Measurements from ENCODE around the gene IFNLR1.

IFNLR1 gene

DNA sequence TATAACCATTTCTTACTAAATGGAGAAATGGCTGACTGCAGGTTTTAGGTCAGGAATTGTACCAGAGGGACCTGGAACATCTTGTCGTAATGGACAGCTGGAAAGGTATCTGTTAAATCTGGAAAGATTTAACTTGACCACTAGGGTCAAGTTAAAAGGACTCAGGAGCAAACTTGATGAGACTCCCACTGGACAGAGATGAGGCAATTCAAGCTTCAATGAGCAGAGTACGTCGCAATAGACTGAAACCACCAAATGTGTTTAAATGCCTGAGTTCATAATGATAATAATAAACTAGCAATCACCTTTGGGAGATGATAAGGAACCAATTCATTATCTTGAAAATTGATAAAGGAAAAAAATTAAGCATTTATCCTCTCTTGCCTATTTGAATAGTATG is 8.7 kb downstream of the IFNLR1 start:
- no peak for DNase-seq

DNA sequence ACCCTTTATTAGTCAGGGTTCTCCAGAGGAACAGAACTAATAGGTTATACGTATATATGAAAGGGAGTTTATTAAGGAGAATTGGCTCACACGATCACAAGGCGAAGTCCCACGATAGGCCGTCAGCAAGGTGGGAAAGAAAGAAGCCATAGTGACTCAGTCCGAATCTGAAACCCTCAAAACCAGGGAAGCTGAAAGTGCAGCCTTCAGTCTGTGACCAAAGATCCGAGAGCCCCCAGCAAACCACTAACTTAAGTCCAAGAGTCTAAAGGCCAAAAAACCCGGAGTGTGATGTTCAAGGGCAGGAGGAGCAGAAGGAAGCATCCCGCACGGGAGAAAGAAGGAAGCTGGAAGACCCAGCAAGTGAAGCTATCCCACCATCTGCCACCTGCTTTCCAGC is 9.9 kb downstream of the IFNLR1 start:
- DNase-seq = no peak

DNA sequence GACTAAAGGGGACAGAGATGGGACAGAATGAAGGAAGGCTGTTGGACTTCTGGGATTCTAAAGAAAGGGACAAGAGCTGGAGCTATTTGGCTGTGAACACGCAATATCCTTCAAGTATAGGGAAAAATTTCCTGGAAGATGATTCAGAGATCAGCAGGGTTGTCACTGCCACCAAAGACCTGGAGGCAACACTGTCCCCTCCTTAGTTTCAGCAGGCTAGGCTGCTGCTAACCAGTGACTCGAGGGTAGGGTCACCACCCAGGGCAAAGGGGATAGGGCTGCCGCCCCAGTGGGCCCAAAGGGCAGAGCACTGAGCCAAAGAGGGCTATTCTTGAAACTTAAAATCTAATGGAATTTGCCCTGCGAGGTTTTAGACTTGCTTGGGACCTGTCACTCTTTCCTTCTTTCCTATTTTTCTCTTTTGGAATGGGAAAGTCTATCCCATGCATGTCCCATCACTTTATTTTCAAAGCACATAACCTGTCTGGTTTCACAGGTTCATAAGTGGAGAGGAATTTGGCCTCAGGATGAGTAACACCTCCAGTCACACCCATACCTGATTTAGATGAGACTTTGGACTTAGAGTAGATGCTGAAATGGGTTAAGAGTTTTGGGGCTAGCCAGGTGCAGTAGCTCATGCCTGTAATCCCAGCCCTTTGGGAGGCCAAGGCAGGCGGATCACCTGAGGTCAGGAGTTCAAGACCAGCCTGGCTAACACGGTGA is 11.9 kb downstream of the IFNLR1 start:
- DNase-seq = no peak

DNA sequence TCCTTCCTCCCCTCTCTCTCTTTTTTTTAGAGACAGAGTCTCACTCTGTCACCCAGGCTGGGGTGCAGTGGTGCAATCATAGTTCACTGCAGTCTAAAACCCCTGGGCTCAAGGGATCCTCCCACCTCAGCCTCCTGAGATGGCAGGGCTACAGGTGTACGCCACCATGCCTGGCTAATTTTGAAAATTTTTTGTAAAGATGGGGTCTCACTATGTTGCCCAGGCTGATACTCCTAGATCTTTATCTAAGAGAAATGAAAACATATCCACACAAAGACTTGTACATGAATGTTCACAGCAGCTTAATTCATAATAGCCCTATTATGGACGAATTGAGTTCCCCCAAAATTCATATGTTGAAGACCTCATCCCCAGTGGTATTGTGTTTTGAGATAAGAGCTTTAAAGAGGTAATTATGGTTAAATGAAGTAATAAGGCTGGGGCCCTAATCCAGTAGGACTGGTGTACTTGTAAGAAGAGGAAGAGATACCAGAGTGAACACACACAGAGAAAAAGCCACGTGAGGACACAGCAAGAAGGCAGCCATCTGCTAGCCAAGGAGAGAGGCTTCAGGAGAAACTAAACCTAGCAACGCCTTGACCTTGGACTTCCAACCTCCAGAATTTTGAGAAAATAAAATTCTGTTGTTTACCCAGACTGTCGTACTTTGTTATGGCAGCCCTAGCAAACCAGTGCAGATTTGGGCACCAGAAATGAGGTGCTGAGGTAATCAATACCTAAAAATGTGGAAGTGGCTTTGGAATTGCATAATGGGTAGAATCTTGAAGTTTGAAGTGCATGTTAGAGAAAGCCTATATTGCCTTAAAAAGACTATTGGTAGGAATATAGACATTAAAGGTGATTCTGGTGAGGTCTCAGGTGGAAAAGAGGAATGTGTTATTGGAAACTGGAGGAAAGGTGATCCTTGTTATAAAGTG is 13.2 kb downstream of the IFNLR1 start:
- DNase-seq = no peak

DNA sequence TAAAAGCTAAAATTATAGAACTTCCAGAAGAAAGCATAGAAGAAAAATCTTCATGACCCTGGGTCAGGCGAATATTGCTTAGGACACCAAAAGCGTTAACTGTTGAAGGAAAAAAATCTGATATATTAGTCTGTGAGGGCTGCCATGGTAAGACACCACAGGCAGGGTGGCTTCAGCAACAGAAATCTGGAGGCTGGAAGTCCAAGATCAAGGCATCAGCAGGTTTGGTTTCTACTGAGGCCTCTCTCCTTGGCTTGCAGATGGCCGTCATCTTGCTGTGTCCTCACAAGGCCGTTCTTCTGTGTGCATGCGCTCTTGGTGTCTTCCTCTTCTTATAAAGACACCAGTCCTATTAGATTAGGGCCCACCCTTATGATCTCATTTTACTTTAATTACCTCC is 14.5 kb downstream of the IFNLR1 start:
- DNase-seq = no peak

DNA sequence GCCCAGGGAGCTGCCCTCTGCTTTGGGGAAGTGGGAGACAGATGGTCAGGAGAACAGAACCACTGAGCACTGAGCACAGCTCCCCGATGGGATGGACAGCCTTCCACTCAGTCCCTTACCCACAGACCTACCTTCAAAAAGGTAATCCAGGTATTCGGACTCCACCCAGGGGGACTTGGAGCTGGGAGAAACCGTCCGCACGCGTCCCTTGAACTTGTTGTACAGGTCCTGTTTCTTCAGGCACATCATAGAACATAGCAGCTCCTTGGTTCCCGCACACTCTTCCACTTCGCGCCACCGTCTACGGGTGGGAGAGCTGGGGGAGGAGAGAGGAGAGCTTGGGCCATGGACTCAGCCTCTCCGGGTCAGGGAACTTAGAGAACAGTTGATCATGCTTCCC is 17.8 kb downstream of the IFNLR1 start:
- no peak for DNase-seq

DNA sequence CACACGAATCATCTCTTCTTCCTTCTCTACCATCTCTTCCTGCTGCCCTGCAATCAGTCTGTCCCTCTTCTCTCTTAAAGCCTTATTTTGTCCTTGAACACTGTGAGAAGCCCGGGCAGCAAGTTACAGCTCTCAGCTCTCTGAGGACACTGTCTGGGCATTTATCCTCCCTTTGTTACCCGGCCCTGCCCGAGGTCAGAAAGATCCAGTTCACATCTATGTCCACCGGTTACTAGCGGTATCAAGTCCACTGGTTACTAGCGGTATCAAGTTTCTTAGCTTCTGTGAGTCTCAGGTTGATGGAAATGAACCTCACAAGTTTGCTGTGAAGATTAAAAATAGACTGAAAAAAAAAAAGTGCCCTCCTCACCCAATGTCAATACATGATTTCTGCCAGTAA is 18.8 kb downstream of the IFNLR1 start:
- DNase-seq = no peak

DNA sequence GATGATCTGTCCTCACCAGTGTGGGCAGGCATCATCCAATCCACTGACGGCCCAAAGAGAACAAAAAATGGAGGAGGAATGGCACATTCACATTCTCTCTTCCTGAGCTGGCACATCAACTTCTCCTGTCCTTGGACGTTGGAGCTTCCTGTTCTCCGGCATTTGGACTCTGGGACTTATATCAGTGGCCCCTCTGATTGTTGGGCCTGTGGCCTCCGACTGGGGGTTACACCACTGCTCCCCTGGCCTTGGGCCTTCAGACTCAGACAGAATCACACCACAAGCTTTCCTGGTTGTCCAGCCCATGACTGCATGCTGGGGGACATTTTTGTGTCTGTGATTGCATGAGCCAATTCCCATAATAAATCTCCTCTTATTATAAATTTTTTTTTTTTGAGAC is 20.1 kb downstream of the IFNLR1 start:
- DNase-seq = no peak

DNA sequence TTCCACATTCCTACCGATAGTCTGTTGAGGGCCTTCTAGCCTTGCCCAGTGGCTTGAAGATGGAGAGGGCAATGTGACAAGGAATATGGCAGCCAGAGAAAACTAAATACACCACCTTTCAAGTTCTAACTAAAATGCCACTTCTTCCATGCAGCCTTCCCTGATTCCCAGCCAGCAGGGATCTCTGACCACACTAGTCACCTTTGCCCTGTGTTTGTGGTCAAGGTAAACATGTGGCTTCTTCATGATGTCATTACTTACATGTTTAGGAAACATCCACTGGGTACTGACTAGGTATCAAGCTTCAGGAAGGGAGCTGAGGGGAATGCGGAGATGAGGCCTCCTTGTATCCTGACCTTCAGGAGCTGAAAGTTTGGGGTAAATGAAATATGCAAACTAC is 21.6 kb downstream of the IFNLR1 start:
- no peak for DNase-seq

DNA sequence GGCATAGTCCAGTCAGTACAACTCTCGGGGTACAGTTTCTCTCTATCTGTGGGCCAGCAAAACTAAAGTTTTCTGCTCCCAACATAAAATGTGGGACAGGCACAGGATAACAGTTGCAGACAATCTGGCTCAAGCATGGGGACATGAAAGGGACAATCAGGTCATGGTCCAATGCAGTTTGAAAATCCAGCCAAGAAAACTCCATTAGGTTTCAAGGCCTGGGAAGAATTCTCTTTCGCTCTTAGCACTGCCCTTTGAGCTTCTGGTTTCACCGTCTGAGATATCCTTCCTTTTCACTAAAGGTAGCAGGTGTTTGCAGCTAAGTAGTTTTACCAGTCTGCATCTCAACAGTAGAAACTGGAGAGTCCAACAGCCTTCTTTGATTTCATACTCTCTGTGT is 23.1 kb downstream of the IFNLR1 start:
- no peak for DNase-seq

DNA sequence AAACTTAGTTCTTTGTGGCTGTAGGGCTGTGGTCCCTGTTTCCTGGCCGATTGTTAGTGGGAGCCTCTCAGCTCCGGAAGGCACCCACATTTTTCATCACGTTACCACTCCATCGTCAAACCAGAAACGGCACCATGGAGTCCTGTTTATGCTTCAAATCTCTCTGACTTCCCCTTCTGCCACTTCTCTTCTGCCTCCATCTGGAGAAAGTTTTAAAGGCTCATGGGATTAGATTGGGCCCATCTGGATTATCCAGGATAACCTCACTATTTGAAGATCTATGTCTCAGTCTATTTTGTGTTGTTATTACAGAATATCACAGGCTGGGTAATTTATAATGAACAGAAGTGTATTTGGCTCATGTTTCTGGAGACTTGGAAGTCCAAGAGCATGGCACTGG is 24.9 kb downstream of the IFNLR1 start:
- no peak for DNase-seq

DNA sequence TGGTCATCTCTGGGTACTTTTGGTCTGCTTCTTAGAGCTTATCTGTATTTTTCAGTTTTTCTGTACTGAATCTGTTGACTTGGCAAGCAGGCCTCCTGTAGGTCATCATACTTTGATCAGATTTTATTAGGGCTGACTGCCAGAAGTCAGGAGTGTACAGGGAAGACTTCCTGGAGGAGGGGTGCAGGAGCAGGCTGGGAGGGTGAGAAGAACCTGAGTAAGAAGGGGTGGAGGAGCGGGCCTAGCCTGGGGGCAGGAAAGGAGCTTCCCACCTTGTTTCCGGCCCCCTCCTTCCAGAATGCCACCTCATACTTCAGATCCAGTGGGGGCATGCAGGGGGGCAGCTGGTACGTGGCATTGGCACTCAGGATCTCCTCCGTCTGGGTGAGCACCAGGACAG is 25.8 kb downstream of the IFNLR1 start:
- DNase-seq = no peak

DNA sequence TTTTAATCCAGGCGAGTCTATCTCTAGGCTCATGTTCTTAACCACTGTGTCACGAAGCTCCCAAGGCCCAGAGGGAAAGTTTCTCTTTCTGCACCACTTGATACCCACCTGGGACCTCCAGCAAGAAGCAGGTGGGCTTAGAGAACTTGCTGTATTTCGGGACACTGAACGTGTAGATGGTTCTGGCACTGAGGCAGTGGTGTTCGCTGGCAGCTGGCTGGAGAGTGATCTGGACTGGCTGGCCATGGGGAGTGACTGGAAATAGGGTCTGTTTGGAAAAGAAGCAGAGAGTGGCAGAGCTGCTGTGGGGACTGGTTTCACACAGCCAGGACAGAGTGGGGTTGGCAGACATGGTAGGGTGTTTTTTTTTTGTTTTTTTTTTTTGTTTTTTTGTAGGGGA is 27.7 kb downstream of the IFNLR1 start:
- DNase-seq = no peak

DNA sequence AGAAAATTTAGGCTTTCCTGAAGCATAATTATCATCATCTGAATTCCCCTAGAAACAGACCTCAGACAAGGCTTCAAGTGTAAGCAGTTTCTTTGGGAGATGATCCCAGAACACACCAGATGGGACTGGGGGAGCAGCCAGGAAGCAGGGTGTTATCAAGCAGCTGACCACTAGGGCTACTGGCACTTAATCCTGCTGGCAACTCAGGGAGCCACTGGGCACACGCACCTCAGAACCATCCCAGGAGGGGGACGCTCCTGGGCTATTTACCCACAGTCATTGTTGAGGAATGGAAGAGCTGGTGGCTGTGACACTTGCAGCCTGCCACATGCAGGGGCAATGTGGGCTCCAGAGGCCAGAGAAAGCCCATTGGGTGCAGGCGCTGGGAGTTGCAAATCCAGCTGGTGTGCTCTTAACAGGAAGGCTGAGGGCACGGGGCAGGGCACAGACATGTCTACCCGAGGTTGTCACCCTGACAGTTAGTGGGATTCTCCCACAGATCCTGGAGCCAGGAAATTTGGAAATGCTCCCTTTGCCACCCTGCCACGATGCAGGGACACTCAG is 29.1 kb downstream of the IFNLR1 start:
- DNase-seq = no peak

DNA sequence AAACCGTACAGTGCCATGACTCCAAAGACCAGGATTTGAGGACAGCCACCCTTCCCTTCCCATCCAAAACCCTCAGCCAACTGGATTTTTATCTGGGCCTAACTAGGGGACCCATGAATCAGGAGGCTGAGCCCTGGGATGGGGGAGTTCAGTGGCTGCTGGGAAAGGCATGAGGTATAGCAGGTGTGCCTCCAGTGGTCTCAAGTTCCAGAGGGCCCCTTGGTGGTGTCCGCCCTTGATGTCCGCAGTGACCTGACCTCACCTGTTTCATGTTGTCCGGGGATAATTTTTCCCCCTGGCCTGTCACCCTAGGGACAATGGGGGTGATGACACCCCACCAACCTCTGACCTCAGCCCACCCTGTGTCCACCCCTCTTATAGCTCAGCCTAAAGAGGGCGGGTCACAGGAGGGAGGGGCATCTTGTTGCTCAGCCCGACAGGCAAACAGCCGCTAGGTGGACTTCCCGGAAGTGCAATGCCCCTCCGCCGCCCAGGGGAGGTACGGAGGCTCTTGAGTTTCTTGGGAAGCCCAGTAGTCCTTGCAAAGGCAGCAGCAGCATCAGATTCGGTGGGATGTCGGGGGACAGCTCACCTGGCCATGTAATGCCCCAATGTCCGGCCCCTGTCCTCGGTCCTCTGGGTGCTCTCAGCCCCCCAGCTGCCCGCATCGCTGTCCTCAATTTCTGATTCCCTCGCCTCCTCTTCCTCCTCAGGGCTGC is 30.4 kb downstream of the IFNLR1 start:
- no peak for DNase-seq

DNA sequence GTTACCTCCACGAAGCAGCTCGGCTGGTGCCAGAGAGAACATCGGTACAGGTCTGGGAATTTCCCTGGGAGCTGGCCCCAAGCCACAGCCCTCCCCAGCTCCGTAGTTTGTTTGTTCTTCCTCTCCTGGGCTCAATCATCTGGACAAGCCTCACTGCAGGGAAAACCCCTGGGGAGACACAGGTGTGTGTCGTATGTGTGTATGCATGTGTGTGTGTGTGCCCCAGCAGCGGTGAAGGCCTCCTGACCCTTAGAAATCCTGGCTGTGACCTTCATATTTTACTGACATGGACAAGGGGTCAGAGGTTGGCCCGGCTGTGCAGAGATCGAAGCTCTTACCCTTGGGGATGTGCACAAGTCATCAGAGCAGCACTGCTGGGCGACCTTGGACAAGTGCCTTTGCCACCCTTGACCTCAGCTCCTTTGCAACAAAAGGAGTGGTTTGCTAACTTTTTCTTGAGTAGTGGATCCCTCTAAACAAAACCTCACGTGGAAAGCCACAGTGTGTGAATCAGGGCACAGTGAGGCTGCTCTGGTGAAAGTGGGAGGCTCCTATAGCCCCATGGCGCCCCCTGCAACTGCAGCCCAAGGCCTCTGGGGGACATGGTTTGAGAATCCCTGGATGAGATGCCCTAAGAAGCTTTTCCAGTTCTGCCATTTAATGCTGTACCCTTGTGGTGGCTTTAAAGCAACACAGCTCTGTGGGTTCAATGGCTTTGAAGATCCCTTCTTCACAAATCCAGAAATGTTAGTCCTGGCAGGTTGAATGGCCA is 31.9 kb downstream of the IFNLR1 start:
- DNase-seq = no peak

DNA sequence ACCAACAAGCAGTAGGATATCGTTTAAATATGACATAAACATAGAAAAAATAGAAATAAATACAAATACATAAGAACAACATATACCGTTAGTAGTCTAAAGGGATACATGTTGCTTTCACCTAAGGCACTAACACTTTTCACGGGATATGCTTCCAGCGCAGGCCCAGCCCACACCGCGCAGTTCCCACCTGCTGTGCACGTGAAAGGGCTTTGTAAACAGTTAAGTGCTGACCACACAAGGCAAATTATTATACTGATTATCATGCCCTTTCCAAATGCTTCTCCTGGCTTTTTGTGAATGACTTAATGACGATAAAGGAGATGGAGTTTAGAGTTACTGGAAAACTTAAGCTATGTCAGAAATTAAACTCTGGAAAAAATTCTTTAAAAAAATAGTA is 32.9 kb downstream of the IFNLR1 start:
- DNase-seq = no peak

DNA sequence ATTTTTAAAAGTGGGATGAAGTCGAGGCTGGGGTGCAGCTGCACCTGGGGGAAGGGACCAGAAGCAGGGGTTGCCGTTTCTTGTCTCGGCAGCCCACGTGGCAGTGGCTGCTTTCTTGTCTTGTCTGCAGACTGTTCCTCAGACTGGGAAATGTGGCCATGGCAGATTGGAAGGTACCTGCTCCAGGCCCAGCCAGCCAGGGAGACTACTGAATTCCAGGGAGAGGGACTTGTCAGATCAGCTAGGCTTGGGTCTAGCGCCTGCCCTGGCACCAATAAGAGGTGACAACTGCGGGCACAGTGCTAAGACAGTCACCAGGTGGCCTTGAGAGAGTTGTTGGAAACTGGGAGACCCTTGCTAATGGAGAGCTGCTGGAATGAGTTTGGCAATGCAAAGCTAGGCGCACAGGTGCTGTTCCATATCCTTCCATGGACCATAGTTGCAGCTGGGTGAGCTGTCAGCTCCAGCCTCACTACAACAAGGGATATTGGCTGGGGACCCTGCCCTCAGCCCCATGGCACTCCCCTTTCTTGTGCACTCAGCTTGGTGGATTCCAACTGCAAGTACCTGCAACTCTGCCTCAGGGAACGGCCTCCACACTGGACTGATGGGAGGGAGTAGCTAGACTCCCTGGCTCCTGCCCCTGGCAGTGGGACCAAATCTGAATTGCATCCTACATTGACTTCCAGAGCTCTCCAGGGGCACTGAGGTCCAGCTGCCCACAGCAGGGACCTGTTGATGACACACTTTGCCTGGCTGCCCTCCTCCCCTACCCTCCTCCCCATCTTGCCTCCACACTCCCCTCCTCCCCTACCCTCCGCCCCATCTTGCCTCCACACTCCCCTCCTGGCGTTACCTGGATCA is 34.2 kb downstream of the IFNLR1 start:
- no peak for DNase-seq

DNA sequence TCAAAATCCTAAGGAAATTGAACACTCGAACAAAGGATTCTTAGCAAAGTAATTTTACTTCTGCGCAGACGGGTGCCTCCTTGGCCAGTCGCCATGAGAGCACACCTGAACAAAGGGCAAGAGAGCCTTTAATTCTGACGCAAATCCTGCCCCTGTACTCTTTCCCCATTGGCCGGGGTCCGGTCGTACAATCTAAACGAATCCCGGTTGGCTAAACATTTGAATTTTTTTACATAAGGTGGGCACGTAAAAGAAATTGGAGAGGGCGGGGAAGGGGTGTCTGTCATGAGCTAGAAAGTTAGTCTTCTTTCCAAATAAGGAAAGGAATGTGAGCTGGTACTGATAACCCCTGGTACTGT is 35.9 kb downstream of the IFNLR1 start:
- DNase-seq = no peak

All from hypothalamus (tissue), 51 donors.